IPS-20b (cell line): ENCODE results near the gene CDKAL1.

ENCODE experiments used
- H3K27ac ChIP-seq: one replicate; pipeline ENCODE4 v1.5.1; 2013; ENCODE audit warnings: low read length
- H3K27me3 ChIP-seq: 2 replicates; pipeline ENCODE4 v1.6.1; 2013; ENCODE audit warnings: mild to moderate bottlenecking, low read length, inconsistent platforms; ENCODE audit not compliant: insufficient read depth
- H3K36me3 ChIP-seq: 2 replicates; pipeline ENCODE4 v1.6.1; 2013; ENCODE audit warnings: low read depth, mild to moderate bottlenecking, inconsistent platforms, low read length, moderate library complexity; ENCODE audit not compliant: insufficient read depth
- H3K4me1 ChIP-seq: 2 replicates; pipeline ENCODE4 v1.6.1; 2013; ENCODE audit warnings: mild to moderate bottlenecking, control low read depth, inconsistent platforms, low read length, moderate library complexity; ENCODE audit not compliant: insufficient read depth
- H3K4me3 ChIP-seq: 2 replicates; pipeline ENCODE4 v1.5.1; 2013; ENCODE audit warnings: mild to moderate bottlenecking, low read length, inconsistent platforms
- H3K9ac ChIP-seq: 2 replicates; pipeline ENCODE4 v1.6.1; 2013; ENCODE audit warnings: low read depth, mild to moderate bottlenecking, inconsistent platforms, low read length, moderate library complexity
- H3K9me3 ChIP-seq: 2 replicates; pipeline ENCODE4 v1.6.1; 2013; ENCODE audit warnings: mild to moderate bottlenecking, low read depth, low read length, inconsistent platforms; ENCODE audit not compliant: insufficient read depth

Gene CDKAL1

GRCh38 chr6:20969551-20969950 lies 435.3 kb downstream of the CDKAL1 start:
- 0 out of 2 replicates have a peak, but pooled peaks cover 2% of the 10 kb centered on the region for H3K4me1 ChIP-seq
- no peaks in the 10 kb centered on the region for H3K36me3 ChIP-seq
- H3K9ac ChIP-seq: no peak overlapping the region
- H3K4me3 ChIP-seq: no peak overlapping the region
- H3K9me3 ChIP-seq: no peaks in the 10 kb centered on the region
- no peaks in the 10 kb centered on the region for H3K27me3 ChIP-seq
- no peak overlapping the region for H3K27ac ChIP-seq

GRCh38 chr6:20976391-20976918 lies 442.2 kb downstream of the CDKAL1 start:
- Histone ChIP-seq H3K9me3 (no peaks in the 10 kb centered on the region), H3K4me1 (no peaks in the 10 kb centered on the region), H3K36me3 (no peaks in the 10 kb centered on the region), H3K9ac (no peak overlapping the region), H3K27ac (no peak overlapping the region), H3K27me3 (no peaks in the 10 kb centered on the region), H3K4me3 (no peak overlapping the region)

DNA sequence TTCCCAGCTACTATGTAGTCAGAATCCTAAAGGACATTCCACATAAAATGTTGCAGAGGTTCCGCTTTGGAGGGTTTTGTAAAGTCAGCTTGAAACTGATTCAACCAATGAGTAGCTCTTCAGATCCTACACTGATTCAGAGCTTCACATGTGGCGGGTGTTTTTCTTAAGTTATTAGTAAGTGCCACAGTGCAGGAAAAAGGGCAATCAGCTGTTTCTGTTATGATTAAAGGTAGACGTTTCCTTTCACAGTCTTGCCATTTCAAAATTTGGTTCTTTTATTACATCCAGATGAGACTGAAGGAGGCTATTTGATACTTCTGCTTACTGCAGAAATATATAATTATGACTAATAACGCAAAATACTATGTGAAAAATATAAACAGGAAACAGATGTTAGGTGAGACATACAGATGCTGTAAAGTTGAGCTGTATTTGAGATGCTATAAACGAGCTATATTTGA lies 443.9 kb downstream of the CDKAL1 start:
- Histone ChIP-seq H3K9me3 (no peaks in the 10 kb centered on the region), H3K4me3 (no peak overlapping the region), H3K4me1 (no peaks in the 10 kb centered on the region), H3K36me3 (no peaks in the 10 kb centered on the region), H3K27ac (no peak overlapping the region), H3K27me3 (no peaks in the 10 kb centered on the region), H3K9ac (no peak overlapping the region)

DNA sequence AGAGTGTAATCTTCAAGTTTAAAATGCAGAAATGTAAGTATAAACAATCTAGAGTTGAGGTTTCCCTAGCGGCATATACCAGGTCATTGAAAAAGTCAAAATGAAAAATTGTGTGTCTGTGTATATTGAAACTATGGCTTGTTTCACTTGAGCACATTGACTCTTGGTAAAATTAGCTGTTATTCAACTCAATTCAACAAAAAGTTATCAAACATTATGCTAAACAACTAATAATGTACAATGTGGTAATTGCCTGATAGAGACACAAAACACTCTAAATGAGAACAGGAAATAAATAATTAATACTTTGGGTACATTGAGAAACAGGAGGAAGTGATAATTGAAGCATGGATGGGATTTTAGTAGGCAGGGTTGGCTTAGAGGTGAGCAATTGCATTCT lies 444.8 kb downstream of the CDKAL1 start:
- Histone ChIP-seq H3K36me3 (no peaks in the 10 kb centered on the region), H3K9ac (no peak overlapping the region), H3K4me3 (no peak overlapping the region), H3K27ac (no peak overlapping the region), H3K4me1 (no peaks in the 10 kb centered on the region), H3K9me3 (no peaks in the 10 kb centered on the region), H3K27me3 (no peaks in the 10 kb centered on the region)

DNA sequence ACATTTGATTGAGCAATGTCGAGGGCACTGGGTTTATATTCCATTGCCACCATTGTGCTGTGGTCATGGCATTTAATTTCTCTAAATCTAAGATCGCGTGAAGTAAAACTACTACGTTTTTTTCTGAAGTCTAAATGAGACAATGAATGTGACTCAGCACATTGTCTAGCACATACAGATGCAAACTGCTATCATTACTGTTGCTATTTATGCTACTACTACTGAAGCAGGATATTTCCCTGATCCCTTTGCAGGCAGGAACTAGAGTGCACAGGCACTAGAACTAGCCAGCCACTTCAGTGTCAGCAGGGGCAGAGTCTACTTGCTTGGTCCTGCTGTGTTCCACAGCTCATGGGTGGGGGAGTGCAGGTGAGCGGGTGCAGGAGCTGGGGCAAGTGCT lies 449.7 kb downstream of the CDKAL1 start:
- no peaks in the 10 kb centered on the region for H3K36me3 ChIP-seq
- no peaks in the 10 kb centered on the region for H3K27me3 ChIP-seq
- no peak overlapping the region for H3K27ac ChIP-seq
- no peaks in the 10 kb centered on the region for H3K4me1 ChIP-seq
- no peak overlapping the region for H3K9ac ChIP-seq
- no peak overlapping the region for H3K4me3 ChIP-seq
- peaks cover 6% of the 10 kb centered on the region; the same call in 1 of the 2 replicates for H3K9me3 ChIP-seq

DNA sequence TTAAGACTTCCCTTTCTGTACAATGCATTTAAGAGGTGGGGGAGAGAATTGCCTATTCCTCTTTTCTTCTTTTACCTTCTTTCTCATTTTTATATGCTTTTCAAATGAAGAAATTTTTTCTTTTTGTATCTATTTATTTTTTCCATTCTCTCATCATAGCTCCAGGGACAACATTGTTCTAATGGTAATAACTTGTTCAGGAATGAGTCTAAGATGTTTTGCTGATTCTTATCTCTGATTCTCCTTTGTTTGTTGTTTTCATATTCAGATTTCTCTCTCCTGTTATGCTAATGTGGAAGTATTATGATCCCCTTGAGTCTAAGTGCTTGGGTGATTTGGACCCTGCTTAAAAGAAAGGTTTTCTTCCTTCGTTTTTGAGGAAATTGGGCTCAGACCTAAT lies 451.6 kb downstream of the CDKAL1 start:
- no peak overlapping the region for H3K9ac ChIP-seq
- no peaks in the 10 kb centered on the region for H3K27me3 ChIP-seq
- H3K36me3 ChIP-seq: no peaks in the 10 kb centered on the region
- no peaks in the 10 kb centered on the region for H3K4me1 ChIP-seq
- no peak overlapping the region for H3K4me3 ChIP-seq
- no peak overlapping the region for H3K27ac ChIP-seq
- H3K9me3 ChIP-seq: peaks cover 6% of the 10 kb centered on the region; the same call in 1 of the 2 replicates

DNA sequence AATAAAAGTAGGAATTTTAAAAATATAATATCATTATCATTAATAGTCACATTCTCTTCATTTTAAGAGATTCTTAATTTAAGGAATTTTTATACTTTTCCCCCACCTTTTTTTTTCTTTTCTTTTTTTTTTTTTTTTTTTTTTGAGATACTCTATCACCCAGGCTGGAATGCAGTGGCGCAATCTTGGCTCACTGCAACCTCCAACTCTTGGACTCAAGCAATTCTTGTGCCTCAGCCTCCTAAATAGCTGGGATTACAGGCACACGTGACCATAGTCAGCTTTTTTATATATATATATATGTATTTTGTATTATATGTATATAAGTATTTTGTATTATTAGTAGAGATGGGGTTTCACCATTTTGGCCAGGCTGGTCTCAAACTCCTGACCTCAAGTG lies 457.7 kb downstream of the CDKAL1 start:
- H3K4me1 ChIP-seq: peaks cover 7% of the 10 kb centered on the region
- H3K9ac ChIP-seq: no peak overlapping the region
- H3K27me3 ChIP-seq: no peaks in the 10 kb centered on the region
- H3K27ac ChIP-seq: no peak overlapping the region
- no peaks in the 10 kb centered on the region for H3K36me3 ChIP-seq
- H3K9me3 ChIP-seq: no peaks in the 10 kb centered on the region
- no peak overlapping the region for H3K4me3 ChIP-seq

- Histone ChIP-seq H3K4me3 (no peak overlapping the region), H3K36me3 (no peaks in the 10 kb centered on the region), H3K4me1 (peaks cover 25% of the 10 kb centered on the region), H3K9me3 (no peaks in the 10 kb centered on the region), H3K27me3 (no peaks in the 10 kb centered on the region), H3K27ac (no peak overlapping the region), H3K9ac (no peak overlapping the region)
These were observed 461.8 kb downstream of the CDKAL1 start for GRCh38 chr6:20996099-20996498.

GRCh38 chr6:20997143-20997769 lies 463.0 kb downstream of the CDKAL1 start:
- no peak overlapping the region for H3K27ac ChIP-seq
- no peaks in the 10 kb centered on the region for H3K9me3 ChIP-seq

DNA sequence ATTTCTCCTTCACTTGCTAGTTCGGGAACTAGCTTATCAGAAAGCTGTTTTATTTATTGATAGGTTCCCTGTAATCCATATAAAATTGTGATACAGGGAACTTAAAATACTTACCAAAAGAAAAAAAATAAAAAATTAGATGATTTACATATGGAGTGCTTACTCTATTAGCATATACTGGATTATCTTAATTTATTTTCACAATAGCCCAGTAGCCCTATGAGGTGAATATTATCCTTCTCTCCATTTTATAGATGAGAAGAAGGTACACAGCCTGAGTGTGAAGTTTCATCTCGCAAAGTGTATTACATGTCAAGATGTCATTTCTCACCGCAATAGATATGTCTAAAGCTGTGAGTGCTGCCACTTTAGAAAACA lies 463.5 kb downstream of the CDKAL1 start:
- Histone ChIP-seq H3K9me3 (no peaks in the 10 kb centered on the region), H3K4me3 (no peak overlapping the region), H3K27me3 (no peaks in the 10 kb centered on the region), H3K9ac (no peak overlapping the region), H3K27ac (no peak overlapping the region), H3K4me1 (peaks cover 25% of the 10 kb centered on the region), H3K36me3 (no peaks in the 10 kb centered on the region)

More at GRCh38 chr6:20997143-20997769, 463.0 kb downstream of the CDKAL1 start:
- peak overlapping the region; percentile 24 for H3K4me3 ChIP-seq
- H3K36me3 ChIP-seq: no peaks in the 10 kb centered on the region
- peaks cover 25% of the 10 kb centered on the region for H3K4me1 ChIP-seq
- peak overlapping the region; percentile 3; the same call in 1 of the 2 replicates for H3K9ac ChIP-seq
- H3K27me3 ChIP-seq: no peaks in the 10 kb centered on the region

DNA sequence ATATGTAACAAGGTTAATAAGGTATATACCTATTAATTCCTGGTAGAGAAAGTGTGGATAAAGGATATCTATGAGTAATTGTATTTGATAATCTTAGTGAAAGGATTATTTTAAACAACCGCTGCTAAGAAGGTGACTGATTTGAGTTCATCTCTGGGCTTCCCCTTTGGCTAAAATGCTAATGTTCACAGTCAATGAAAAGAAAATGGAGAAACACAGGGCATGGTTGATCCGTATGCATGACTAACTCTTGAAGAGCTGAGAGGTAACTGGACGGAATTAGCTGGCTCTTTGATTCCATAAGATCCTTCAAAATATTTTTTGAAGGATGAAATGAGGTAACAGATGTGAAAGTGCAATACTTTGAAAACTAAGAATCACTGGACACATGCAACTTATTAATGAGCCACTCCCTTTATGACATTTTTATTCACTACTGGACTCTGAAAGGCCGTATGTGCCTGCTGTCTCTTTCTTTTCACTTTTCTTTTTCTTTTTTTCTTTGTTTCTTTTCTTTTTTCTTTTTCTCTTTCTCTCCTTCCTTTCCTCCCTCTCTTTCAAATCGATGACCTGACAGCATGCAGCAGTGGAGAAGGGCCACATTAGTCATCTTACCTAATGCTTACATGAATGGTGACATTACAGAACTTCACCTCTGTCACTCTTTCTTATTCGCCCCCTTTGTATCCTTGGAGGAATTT lies 464.6 kb downstream of the CDKAL1 start:
- H3K27ac ChIP-seq: no peak overlapping the region
- no peaks in the 10 kb centered on the region for H3K9me3 ChIP-seq
- peaks cover 22% of the 10 kb centered on the region for H3K4me1 ChIP-seq
- no peak overlapping the region for H3K9ac ChIP-seq
- H3K27me3 ChIP-seq: no peaks in the 10 kb centered on the region
- H3K36me3 ChIP-seq: no peaks in the 10 kb centered on the region
- H3K4me3 ChIP-seq: no peak overlapping the region

DNA sequence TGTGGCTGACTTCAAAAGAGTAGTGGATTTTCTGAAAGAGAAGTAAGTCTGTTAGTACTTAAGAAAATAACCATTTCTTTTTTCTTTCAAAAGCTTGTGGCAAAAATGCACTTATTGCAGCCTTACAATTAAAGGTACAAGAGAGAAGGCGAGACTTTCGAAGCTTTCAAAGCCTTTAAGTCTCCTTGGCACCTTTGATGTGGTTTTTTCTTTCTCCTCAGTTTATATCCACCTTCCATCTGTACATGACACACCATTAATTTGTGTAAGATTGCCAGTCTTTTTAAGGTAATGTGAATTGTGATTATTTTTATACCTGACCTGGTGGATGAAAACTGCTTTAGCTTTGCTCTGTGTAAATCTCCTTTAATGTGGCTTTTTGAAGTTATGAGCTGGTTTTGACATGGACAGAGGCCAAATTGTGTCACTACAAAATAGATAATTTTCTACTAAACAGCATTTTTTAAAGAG lies 466.1 kb downstream of the CDKAL1 start:
- Histone ChIP-seq H3K9ac (no peak overlapping the region), H3K4me1 (peaks cover 22% of the 10 kb centered on the region), H3K9me3 (no peaks in the 10 kb centered on the region), H3K27me3 (no peaks in the 10 kb centered on the region), H3K36me3 (no peaks in the 10 kb centered on the region), H3K4me3 (no peak overlapping the region), H3K27ac (no peak overlapping the region)
